Measurements from ENCODE around the gene STK17B. TPM values are rescaled to one million over a fixed set of nuclear protein-coding genes. Genes with fewer than 3 reads are reported as not detected.

The STK17B gene
- total RNA-seq, 4 donors from 2014 or later = 7.2 to 28.2 (median 26.8) TPM

DNA sequence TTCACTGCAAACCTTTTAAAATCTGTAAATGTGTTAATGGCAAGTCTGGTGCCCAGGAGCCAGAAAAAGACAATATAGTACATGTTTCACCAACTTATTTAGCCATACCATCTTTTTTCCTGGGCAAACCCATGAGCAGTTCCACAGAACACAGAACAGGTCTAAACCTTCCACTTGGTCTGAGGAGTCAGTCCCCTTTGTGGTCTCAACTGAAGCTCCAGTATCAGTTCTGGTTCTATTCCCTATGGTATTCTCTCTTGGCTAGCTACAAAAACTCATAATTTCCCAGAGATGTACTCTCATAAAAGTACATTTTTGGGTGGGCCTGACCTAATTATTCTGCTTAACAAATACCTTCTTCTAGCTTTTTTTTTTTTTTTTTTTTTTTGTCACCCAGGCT, 31.2 kb downstream of the STK17B start:
- intact Hi-C loops (cut with DNase I; ENCODE audit: low total_unique reads) = no loop called here
- no peaks in the 10 kb centered on the region for H3K36me3 ChIP-seq
- TF ChIP-seq POLR2A (IDR thresholded peaks at IDR 0.05) = no peak
- TF ChIP-seq, protein P1, sequence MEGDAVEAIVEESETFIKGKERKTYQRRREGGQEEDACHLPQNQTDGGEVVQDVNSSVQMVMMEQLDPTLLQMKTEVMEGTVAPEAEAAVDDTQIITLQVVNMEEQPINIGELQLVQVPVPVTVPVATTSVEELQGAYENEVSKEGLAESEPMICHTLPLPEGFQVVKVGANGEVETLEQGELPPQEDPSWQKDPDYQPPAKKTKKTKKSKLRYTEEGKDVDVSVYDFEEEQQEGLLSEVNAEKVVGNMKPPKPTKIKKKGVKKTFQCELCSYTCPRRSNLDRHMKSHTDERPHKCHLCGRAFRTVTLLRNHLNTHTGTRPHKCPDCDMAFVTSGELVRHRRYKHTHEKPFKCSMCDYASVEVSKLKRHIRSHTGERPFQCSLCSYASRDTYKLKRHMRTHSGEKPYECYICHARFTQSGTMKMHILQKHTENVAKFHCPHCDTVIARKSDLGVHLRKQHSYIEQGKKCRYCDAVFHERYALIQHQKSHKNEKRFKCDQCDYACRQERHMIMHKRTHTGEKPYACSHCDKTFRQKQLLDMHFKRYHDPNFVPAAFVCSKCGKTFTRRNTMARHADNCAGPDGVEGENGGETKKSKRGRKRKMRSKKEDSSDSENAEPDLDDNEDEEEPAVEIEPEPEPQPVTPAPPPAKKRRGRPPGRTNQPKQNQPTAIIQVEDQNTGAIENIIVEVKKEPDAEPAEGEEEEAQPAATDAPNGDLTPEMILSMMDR (IDR thresholded peaks at IDR 0.05) = no peak

DNA sequence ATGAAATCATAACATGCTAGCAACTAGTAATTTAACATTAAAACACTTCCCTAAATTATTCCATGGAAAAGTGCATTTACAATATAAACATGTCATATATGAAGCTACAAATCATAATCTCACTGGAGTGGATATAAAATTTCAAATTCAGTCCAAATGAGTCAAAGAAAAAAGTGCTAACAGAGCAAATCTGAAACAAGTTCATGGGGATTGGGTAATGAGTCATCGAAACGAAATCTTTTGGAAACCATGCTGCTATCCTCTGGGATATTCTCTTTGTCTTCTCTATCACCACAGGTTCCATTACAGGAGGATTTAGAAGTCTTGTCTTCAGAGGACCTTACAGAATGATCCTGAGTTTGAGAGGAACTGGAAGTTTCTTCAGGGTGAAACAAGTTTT, 34.1 kb downstream of the STK17B start:
- no peaks in the 10 kb centered on the region for H3K36me3 ChIP-seq
- H3K4me3 ChIP-seq = no peak overlapping the region
- no peaks in the 10 kb centered on the region for H3K27me3 ChIP-seq
- intact Hi-C loops (cut with DNase I; ENCODE audit: low total_unique reads) = no loop called here
- TF ChIP-seq, protein P1 (IDR thresholded peaks at IDR 0.05) = no peak
- no peak for TF ChIP-seq POLR2A (IDR thresholded peaks at IDR 0.05)
- H3K4me1 ChIP-seq = no peaks in the 10 kb centered on the region
- peaks cover 0 to 13% of the 10 kb centered on the region in 2 donors for H3K9me3 ChIP-seq
- no peak overlapping the region for H3K27ac ChIP-seq
- DNase-seq = no peak

More for the DNA sequence above, 31.2 kb downstream of the STK17B start:
- no peaks in the 10 kb centered on the region for H3K4me1 ChIP-seq
- H3K27me3 ChIP-seq = no peaks in the 10 kb centered on the region
- H3K9me3 ChIP-seq = no peaks in the 10 kb centered on the region
- no peak for DNase-seq
- H3K4me3 ChIP-seq = no peak overlapping the region
- no peak overlapping the region for H3K27ac ChIP-seq

DNA sequence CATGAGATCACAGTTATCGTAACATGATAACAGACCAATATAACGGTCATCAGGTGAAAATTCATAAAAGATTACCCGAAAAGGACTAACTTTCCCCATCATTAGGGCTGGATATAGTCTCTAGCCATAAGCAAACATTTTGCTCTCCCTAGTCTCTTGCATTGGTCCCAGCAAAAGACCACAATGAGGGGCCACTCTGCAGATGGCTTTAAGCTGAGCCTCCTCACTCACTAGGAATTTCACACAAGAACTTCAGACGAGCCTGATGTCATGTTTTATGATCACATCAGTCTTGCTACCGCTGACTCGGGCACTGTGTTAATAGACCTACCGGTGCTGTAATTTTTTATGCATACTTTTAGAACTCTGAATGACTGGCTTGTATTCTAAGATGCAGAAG, 35.2 kb downstream of the STK17B start:
- TF ChIP-seq, protein P1 (IDR thresholded peaks at IDR 0.05) = no peak
- no peak for TF ChIP-seq POLR2A (IDR thresholded peaks at IDR 0.05)
- H3K4me3 ChIP-seq = no peak overlapping the region
- no peak overlapping the region for H3K27ac ChIP-seq
- peaks cover 0 to 22% of the 10 kb centered on the region in 2 donors for H3K9me3 ChIP-seq
- H3K27me3 ChIP-seq = no peaks in the 10 kb centered on the region
- DNase-seq = no peak
- no peaks in the 10 kb centered on the region for H3K36me3 ChIP-seq
- no peaks in the 10 kb centered on the region for H3K4me1 ChIP-seq
- intact Hi-C loops (cut with DNase I; ENCODE audit: low total_unique reads) = no loop called here

DNA sequence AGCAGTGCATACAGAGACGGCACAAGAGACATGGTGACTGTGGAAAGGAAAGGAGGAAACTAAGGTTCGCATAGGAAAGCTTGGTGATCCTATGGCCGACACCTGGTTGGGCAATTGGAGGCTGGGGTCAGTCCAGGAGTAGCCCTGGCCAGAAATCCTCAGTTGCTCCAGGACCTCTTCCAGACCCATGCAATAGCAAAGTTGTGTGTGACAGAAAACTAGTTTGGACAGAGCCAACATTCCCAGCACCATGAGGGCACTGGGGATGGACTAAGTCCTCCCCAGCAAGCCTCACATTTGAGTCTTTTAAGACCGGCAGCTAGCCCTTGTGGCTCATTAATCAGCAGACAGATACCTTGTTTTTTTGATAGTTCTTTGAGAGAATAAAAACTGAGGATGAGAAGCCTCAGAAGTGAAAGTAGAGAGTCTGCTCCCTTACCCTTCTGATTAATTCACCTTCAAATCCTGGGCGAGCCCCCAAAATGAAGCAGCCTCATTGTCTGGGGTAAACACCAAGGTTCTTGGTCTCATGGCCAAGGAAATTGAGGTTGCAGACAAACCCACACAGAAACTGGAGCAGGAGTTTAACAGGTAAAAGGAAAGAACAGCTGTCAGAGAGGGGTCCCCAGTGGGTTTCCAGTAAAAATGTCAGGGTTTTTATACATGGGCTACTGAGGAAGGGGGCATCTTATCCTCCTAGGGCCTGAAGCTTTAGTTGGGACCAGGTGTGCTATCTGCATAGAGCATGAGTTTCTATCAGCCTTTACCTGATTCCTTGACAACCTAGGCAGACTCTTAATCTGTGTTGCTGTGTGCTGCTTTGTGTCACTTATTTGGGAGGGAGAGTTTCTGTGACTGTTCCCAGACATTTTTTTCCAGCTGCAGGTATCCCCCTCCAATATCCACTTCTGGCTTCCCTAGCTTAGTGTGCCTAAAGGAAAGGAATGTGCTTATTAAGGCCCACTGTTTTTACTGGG, 39.1 kb downstream of the STK17B start:
- intact Hi-C loops (cut with DNase I; ENCODE audit: low total_unique reads) = no loop called here

More for the DNA sequence above, 39.1 kb downstream of the STK17B start:
- H3K4me1 ChIP-seq = no peaks in the 10 kb centered on the region
- H3K36me3 ChIP-seq = no peaks in the 10 kb centered on the region
- no peak overlapping the region for H3K4me3 ChIP-seq
- no peaks in the 10 kb centered on the region for H3K27me3 ChIP-seq
- H3K9me3 ChIP-seq = peaks cover 0 to 28% of the 10 kb centered on the region in 2 donors
- TF ChIP-seq POLR2A (IDR thresholded peaks at IDR 0.05) = no peak
- TF ChIP-seq, protein P1 (IDR thresholded peaks at IDR 0.05) = no peak
- no peak overlapping the region for H3K27ac ChIP-seq
- no peak for DNase-seq

All from uterus (tissue), 4 donors.